Nephron progenitor cell (in vitro differentiated cells): ENCODE measurements around the gene RNFT2.

Source experiments
- DNase-seq: peaks from one replicate; pipeline ENCODE4 v3.0.0; 2021
- H3K27ac Mint-ChIP-seq: 2 replicates; pipeline ENCODE4 v1.8.0; 2021; ENCODE audit warnings: mild to moderate bottlenecking, moderate library complexity, mixed read lengths
- H3K27me3 Mint-ChIP-seq: 2 replicates; pipeline ENCODE4 v1.8.0; 2021; ENCODE audit warnings: mild to moderate bottlenecking, low read depth, mixed read lengths; ENCODE audit not compliant: poor library complexity
- H3K36me3 Mint-ChIP-seq: 2 replicates; pipeline ENCODE4 v1.8.0; 2021; ENCODE audit warnings: low read depth, mixed read lengths
- H3K4me1 Mint-ChIP-seq: 2 replicates; pipeline ENCODE4 v1.8.0; 2021; ENCODE audit warnings: mixed read lengths
- H3K4me3 Mint-ChIP-seq: 2 replicates; pipeline ENCODE4 v1.8.0; 2021; ENCODE audit warnings: mild to moderate bottlenecking, moderate library complexity, mixed read lengths
- H3K9me3 Mint-ChIP-seq: 2 replicates; pipeline ENCODE4 v1.8.0; 2021; ENCODE audit warnings: mild to moderate bottlenecking, moderate library complexity, mixed read lengths
- TF ChIP-seq, protein P1 (sequence below): fragments of 200-600 bp; sonication (generic); IDR thresholded peaks from 2 replicates; pipeline ENCODE4 v1.5.0; 2021; ENCODE audit warnings: antibody characterized with exemption

The RNFT2 gene

GRCh38 chr12:116722245-116722644 lies 15.9 kb upstream of the RNFT2 start:
- TF ChIP-seq, protein P1, sequence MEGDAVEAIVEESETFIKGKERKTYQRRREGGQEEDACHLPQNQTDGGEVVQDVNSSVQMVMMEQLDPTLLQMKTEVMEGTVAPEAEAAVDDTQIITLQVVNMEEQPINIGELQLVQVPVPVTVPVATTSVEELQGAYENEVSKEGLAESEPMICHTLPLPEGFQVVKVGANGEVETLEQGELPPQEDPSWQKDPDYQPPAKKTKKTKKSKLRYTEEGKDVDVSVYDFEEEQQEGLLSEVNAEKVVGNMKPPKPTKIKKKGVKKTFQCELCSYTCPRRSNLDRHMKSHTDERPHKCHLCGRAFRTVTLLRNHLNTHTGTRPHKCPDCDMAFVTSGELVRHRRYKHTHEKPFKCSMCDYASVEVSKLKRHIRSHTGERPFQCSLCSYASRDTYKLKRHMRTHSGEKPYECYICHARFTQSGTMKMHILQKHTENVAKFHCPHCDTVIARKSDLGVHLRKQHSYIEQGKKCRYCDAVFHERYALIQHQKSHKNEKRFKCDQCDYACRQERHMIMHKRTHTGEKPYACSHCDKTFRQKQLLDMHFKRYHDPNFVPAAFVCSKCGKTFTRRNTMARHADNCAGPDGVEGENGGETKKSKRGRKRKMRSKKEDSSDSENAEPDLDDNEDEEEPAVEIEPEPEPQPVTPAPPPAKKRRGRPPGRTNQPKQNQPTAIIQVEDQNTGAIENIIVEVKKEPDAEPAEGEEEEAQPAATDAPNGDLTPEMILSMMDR = no peak
- H3K4me1 Mint-ChIP-seq = peaks cover 82% of the 10 kb centered on the region
- H3K27ac Mint-ChIP-seq = peak overlapping the region; percentile 5
- peak overlapping the region; percentile 20 for H3K4me3 Mint-ChIP-seq
- H3K36me3 Mint-ChIP-seq = peaks cover 8% of the 10 kb centered on the region
- H3K9me3 Mint-ChIP-seq = no peaks in the 10 kb centered on the region
- DNase-seq = no peak
- no peaks in the 10 kb centered on the region for H3K27me3 Mint-ChIP-seq

DNA sequence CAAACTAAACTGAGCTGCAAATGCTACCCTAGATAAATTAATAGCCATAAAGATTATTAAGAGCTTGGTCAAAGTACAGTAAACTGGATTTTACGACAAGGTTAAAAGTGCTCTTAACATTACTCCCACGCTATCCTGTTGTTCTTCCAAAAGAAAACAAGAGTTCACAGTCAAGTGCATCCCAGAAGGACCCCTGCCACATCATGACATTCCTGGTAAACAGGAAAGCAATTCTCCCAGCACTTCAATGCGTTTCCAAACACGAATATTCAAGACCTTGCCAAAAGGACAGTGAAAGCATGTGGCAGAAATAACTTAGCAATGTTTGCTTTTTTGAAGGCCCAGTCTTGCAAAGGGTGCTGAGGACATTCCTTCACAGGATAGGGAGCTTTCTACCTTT lies 11.4 kb upstream of the RNFT2 start:
- no peak for DNase-seq
- TF ChIP-seq, protein P1 = no peak
- no peaks in the 10 kb centered on the region for H3K27me3 Mint-ChIP-seq
- H3K36me3 Mint-ChIP-seq = peaks cover 11% of the 10 kb centered on the region
- H3K4me3 Mint-ChIP-seq = no peak overlapping the region
- H3K27ac Mint-ChIP-seq = no peak overlapping the region
- H3K4me1 Mint-ChIP-seq = peaks cover 40% of the 10 kb centered on the region
- H3K9me3 Mint-ChIP-seq = no peaks in the 10 kb centered on the region

GRCh38 chr12:116727261-116727660 lies 10.9 kb upstream of the RNFT2 start:
- Mint-ChIP-seq H3K27ac (no peak overlapping the region), H3K36me3 (peaks cover 6% of the 10 kb centered on the region), H3K4me3 (no peak overlapping the region), H3K27me3 (no peaks in the 10 kb centered on the region), H3K4me1 (peaks cover 34% of the 10 kb centered on the region), H3K9me3 (no peaks in the 10 kb centered on the region)
- DNase-seq = no peak
- TF ChIP-seq, protein P1 = no peak

DNA sequence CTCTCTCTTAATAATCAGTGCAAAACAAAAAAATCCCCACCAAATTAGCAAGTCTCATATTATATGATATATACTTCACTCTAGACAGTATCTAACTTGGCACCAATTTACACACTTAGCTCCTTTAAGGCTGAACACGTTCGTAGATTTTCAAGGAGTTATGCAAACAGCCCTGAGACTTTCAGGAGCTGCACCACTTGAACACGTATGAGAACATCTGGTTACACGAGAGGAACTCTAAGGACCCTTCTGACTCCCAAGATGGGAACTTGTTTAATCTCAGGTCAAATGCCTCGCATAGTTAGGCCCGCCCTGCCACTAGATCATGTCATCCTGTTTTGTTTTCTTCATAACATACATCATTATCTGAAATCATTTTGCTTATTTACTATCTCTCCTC lies 10.2 kb upstream of the RNFT2 start:
- Mint-ChIP-seq H3K4me3 (no peak overlapping the region), H3K9me3 (no peaks in the 10 kb centered on the region), H3K36me3 (peaks cover 9% of the 10 kb centered on the region), H3K27ac (no peak overlapping the region), H3K27me3 (no peaks in the 10 kb centered on the region), H3K4me1 (peaks cover 28% of the 10 kb centered on the region)
- DNase-seq = no peak
- TF ChIP-seq, protein P1 = no peak

DNA sequence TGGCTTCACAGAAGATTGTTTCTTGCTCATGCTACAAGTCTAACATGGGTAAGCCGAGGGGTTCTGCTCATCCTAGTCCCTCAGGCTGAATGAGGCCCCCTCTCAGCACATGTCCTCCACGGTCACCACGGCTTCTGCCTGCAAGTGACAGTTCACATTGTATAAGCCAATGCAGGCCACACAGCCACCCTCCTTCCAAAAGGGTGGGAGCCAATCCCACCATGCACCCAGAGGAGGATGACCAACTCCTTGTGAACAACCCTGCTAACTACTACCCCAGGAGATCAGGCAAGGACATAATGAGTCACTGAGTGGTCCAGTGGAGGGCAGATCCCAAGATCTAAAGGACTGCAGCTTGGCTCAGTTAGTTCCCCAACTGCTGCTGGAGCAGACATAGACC lies 6.3 kb upstream of the RNFT2 start:
- Mint-ChIP-seq H3K4me3 (no peak overlapping the region), H3K27me3 (peaks cover 3% of the 10 kb centered on the region), H3K4me1 (peaks cover 25% of the 10 kb centered on the region), H3K27ac (no peak overlapping the region), H3K36me3 (peaks cover 26% of the 10 kb centered on the region), H3K9me3 (no peaks in the 10 kb centered on the region)
- no peak for DNase-seq
- TF ChIP-seq, protein P1 = no peak

GRCh38 chr12:116734156-116734768 lies 3.9 kb upstream of the RNFT2 start:
- Mint-ChIP-seq H3K4me1 (peaks cover 32% of the 10 kb centered on the region), H3K27ac (peak overlapping the region; percentile 2), H3K27me3 (peaks cover 3% of the 10 kb centered on the region), H3K36me3 (peaks cover 24% of the 10 kb centered on the region), H3K9me3 (no peaks in the 10 kb centered on the region), H3K4me3 (peak overlapping the region; percentile 16)
- TF ChIP-seq, protein P1 = no peak
- no peak for DNase-seq
